HEK293T (cell line): ENCODE data around the gene NDEL1.

Experiments used
- CTCF ChIA-PET: fragments of 350-600 bp; formaldehyde crosslinking; extraction: SDS; loops from one replicate; lab custom pipeline; 2021; ENCODE audit warnings: antibody characterized with exemption, inconsistent platforms; lab: Yijun Ruan, JAX
- POLR2A ChIA-PET: fragments of 350-600 bp; formaldehyde crosslinking; extraction: SDS; loops from one replicate; lab custom pipeline; 2020; ENCODE audit warnings: antibody characterized with exemption, inconsistent platforms; lab: Yijun Ruan, JAX
- DNase-seq: peaks from one replicate; pipeline ENCODE4 v3.0.0; 2012; ENCODE audit warnings: mixed read lengths; ENCODE audit errors: extremely low spot score
- ARNT ChIP-seq: fragments of 450-650 bp; IDR thresholded peaks from 2 replicates; pipeline ENCODE4 v1.6.1; 2017; ENCODE audit warnings: mild to moderate bottlenecking
- BHLHE40 ChIP-seq: fragments of 450-650 bp; IDR thresholded peaks from 2 replicates; pipeline ENCODE4 v1.6.1; 2016; ENCODE audit warnings: mild to moderate bottlenecking, moderate library complexity, borderline replicate concordance
- CTBP1 ChIP-seq: fragments of 450-650 bp; IDR thresholded peaks from 2 replicates; pipeline ENCODE4 v1.6.1; 2016; ENCODE audit warnings: borderline replicate concordance
- ELF4 ChIP-seq: fragments of 450-650 bp; IDR thresholded peaks from 2 replicates; pipeline ENCODE4 v1.6.1; 2017; ENCODE audit warnings: antibody characterized with exemption
- FOXA1 ChIP-seq: fragments of 450-650 bp; IDR thresholded peaks from 2 replicates; pipeline ENCODE4 v1.6.1; 2016; ENCODE audit warnings: mild to moderate bottlenecking
- FOXK2 ChIP-seq: fragments of 450-650 bp; IDR thresholded peaks from 2 replicates; pipeline ENCODE4 v1.6.1; 2016; ENCODE audit warnings: mild to moderate bottlenecking
- FOXM1 ChIP-seq: fragments of 450-650 bp; IDR thresholded peaks from 2 replicates; pipeline ENCODE4 v1.6.1; 2017; ENCODE audit warnings: mild to moderate bottlenecking, borderline replicate concordance
- HDGF ChIP-seq: fragments of 450-650 bp; IDR thresholded peaks from 2 replicates; pipeline ENCODE4 v1.6.1; 2017; ENCODE audit warnings: antibody characterized with exemption, borderline replicate concordance
- L3MBTL2 ChIP-seq: fragments of 450-650 bp; conservative IDR thresholded peaks from 2 replicates; pipeline ENCODE4 v1.6.1; 2016; ENCODE audit warnings: mild to moderate bottlenecking
- LEF1 ChIP-seq: fragments of 450-650 bp; IDR thresholded peaks from 2 replicates; pipeline ENCODE4 v1.6.1; 2017; ENCODE audit warnings: mild to moderate bottlenecking, borderline replicate concordance
- NFRKB ChIP-seq: fragments of 450-650 bp; IDR thresholded peaks from 2 replicates; pipeline ENCODE4 v1.6.1; 2016; ENCODE audit warnings: mild to moderate bottlenecking, moderate library complexity
- SP1 ChIP-seq: fragments of 450-650 bp; IDR thresholded peaks from 2 replicates; pipeline ENCODE4 v1.6.1; 2017
- SUZ12 ChIP-seq: fragments of 450-650 bp; IDR thresholded peaks from 2 replicates; pipeline ENCODE4 v1.6.1; 2016; ENCODE audit warnings: mild to moderate bottlenecking
- TARDBP ChIP-seq: fragments of 450-650 bp; IDR thresholded peaks from 2 replicates; pipeline ENCODE4 v1.6.1; 2016
- ZNF384 ChIP-seq: fragments of 450-650 bp; IDR thresholded peaks from 2 replicates; pipeline ENCODE4 v1.6.1; 2016
- TF ChIP-seq, protein P1 (sequence below): fragments of 450-650 bp; IDR thresholded peaks from 2 replicates; pipeline ENCODE4 v1.6.1; 2016

Gene NDEL1

DNA sequence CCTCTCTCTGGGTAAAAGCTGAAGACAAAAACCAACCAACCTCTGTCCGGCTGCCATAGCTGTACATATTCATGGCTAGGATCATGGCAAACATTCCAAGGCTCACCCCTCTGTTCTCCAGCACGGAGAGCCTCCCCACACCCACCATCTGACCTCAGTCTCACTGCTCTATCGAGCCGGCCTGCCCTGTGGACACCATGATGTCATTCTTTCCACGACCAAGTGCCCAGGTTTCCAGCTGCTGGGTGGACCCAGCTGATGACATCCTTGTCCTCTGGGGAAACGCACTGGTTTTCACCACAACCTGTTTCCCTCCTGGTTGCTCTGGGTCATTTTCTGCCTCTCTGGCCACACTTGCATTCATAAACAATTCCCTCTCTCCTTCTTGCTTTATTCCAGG is 67.7 kb downstream of the NDEL1 start:
- CTCF ChIA-PET, result no interaction called here
- DNase-seq, result no peak
- POLR2A ChIA-PET, result no interaction called here
- no peak for TF ChIP-seq NFRKB
- no peak for TF ChIP-seq LEF1
- TF ChIP-seq, protein P1, sequence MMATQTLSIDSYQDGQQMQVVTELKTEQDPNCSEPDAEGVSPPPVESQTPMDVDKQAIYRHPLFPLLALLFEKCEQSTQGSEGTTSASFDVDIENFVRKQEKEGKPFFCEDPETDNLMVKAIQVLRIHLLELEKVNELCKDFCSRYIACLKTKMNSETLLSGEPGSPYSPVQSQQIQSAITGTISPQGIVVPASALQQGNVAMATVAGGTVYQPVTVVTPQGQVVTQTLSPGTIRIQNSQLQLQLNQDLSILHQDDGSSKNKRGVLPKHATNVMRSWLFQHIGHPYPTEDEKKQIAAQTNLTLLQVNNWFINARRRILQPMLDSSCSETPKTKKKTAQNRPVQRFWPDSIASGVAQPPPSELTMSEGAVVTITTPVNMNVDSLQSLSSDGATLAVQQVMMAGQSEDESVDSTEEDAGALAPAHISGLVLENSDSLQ, result no peak
- TF ChIP-seq ARNT, result no peak
- no peak for TF ChIP-seq FOXM1
- TF ChIP-seq FOXA1, result no peak
- no peak for TF ChIP-seq ZNF384

DNA sequence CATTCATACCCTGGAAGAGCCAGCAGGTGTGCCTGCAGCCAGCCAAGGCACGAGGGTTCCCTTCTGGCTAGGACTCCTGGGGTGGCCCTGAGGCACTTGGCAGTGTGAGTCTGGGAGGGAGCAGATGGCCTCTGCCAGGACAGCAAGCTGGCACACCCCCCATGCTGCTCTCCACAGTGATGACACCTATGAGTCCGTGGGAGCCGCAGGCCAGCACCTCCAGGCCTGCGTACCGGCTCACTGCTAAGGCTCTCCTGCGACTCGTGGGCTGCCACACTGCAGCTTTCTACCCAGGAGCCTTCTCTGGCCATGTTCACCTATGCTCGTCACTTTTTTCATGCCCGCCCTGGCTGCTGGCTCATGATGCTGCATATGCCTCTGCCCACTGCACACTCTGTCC is 68.1 kb downstream of the NDEL1 start:
- no peak for TF ChIP-seq SUZ12
- no peak for TF ChIP-seq BHLHE40
- ChIA-PET POLR2A (interaction anchor here (0.7 kb wide), 1 partner anchor 120 kb away, joined by 3 read pairs; no protein-coding TSS in a partner anchor), CTCF (no interaction called here)
- no peak for DNase-seq

DNA sequence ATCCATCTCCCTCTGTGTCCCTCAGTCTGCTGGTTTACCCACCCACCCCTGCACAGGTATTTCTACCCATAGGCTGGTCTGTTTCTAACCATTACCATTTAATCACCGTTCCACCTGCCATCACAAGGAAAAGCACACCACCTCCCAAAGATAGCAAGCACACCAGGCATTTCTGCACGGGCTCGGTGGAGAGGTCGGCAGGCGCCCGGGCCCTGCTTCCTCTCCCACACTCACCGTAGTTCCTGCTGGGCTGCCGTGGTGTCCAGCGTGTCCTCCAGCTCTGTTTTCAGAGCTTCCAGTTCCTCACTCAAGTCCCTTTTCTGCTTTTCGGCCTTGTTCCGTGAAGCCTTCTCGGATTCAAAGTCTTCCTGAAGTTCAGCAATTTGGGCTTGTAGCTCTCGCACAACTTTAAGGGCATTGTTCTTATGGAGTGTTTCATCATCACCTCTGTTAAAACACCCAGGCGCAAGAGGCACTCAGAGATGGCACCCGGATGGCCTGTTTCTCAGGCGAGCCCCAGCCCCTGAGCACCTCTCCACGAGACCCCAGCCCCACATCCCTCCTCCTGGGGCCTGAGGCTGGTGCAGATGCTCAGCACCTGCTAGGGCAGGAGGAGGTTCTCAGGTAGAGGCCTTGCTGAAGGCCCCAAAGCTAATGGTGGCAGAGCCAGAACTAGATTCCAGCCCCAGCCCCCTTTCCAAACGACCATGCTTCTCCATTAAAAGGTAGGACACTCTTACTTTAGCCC is 69.0 kb downstream of the NDEL1 start:
- TF ChIP-seq BHLHE40 (no peak), FOXM1 (no peak)
- no peak for DNase-seq
- CTCF ChIA-PET, result no interaction called here
- POLR2A ChIA-PET, result interaction anchor here (0.7 kb wide), 1 partner anchor 121 kb away, joined by 3 read pairs; no protein-coding TSS in a partner anchor

DNA sequence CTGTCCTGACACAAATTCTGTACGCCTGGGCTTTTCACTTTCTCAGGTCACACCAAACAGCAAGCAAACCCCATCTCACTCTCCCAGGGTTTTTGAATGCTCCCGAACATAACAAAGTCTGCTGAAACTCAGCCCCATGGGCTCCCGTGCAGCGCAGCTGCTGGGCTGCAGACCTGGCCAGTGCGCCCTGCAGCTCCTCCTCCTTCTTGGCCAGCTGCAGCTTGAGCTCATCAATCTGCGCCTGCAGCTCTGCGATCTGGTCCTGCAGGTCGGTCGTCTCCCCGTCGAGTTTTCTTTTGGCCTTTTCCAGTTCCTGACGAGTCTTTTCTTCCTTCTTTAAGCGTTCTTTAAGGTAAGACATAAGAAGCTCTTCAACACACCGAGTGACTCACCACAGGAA is 70.5 kb downstream of the NDEL1 start:
- DNase-seq, result no peak
- ChIA-PET POLR2A (no interaction called here), CTCF (no interaction called here)
- TF ChIP-seq CTBP1 (no peak), FOXK2 (no peak), ARNT (no peak), SUZ12 (no peak), ZNF384 (no peak), FOXM1 (no peak), HDGF (no peak), ELF4 (no peak), BHLHE40 (no peak), SP1 (no peak), LEF1 (no peak), TARDBP (no peak)
- TF ChIP-seq, protein P1, result no peak

DNA sequence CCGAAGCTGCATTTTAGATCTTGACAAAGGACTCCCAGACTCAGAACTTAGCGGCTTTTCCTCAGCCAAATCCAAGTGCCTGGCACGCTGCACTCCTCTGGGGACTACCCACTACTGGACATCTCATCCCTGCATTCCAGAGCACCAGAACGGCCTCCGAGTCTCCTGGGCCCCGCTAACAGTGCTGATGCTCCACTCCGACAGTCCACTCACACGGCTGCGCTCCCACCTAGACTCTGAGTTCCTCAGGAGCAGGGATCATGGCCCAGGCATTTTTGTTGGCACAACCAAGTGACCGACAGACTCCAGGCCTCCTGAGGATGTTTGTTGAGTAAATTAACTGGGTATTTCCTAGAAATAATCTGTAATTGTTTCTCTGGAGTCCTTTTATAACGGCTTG is 79.1 kb downstream of the NDEL1 start:
- no peak for TF ChIP-seq HDGF
- no peak for TF ChIP-seq LEF1
- no peak for TF ChIP-seq L3MBTL2
- TF ChIP-seq, protein P1, result no peak
- TF ChIP-seq ARNT, result no peak
- TF ChIP-seq BHLHE40, result no peak
- TF ChIP-seq ZNF384, result no peak
- TF ChIP-seq FOXA1, result no peak
- no peak for TF ChIP-seq SP1
- TF ChIP-seq FOXM1, result no peak
- TF ChIP-seq SUZ12, result no peak
- no peak for TF ChIP-seq CTBP1
- TF ChIP-seq TARDBP, result no peak
- TF ChIP-seq FOXK2, result no peak
- no peak for TF ChIP-seq ELF4
- no peak for TF ChIP-seq NFRKB
- no peak for DNase-seq
- ChIA-PET CTCF (no interaction called here), POLR2A (interaction anchor here (1.1 kb wide), 1 partner anchor 9 kb away, joined by 4 read pairs; no protein-coding TSS in a partner anchor)
